ENCODE measurements around the gene GNG11. TPM values are rescaled to one million over a fixed set of nuclear protein-coding genes. Genes with fewer than 3 reads are reported as not detected.
"Not testable (repeated sequence)": the region's sequence is repeated elsewhere in the genome, so short reads cannot be mapped to it uniquely, and the experiment has no call there.

The GNG11 gene
- total RNA-seq, 2 donors from 2014 or later = 2.5 to 4.2 TPM

DNA sequence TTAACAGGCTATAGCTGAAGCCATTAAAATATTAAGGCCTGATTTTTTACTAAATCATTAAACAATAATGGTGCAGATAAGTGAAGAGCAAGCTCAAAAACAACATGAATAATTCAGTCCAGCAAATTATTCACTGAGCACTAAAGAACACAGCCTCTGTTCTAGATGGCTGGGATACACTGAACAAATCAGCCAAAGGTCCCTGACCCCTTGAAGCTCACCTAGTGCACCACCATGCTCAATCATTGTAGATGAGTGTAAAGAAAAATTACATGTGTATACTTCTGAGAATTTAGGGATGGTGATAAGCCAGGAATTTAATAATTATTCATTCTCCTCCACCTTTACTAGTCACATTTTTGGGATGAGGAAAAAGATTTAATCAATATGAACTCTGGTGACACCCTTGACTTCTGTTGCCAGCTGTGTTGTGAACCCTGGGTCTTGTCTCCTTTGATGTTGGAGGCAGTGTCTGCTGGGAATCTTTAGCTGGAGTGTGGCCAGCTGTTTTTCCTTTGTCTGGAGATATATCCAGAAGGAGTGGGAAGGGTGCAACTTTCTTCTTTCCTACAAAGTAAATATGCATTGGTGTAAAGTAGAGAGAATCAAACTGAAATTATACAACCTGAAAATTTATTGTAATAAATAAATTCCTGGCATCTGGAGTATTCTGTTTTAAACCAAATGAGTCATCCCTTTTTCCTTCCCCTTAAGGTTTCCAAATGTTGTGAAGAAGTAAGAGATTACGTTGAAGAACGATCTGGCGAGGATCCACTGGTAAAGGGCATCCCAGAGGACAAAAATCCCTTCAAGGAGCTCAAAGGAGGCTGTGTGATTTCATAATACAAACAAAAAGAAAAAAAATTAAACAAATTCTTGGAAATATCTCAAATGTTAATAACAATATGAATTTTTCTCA, 11.2 kb upstream of the GNG11 start:
- peak in 1 of 2 donors; percentile 27 for DNase-seq
- no peak for ATAC-seq

DNA sequence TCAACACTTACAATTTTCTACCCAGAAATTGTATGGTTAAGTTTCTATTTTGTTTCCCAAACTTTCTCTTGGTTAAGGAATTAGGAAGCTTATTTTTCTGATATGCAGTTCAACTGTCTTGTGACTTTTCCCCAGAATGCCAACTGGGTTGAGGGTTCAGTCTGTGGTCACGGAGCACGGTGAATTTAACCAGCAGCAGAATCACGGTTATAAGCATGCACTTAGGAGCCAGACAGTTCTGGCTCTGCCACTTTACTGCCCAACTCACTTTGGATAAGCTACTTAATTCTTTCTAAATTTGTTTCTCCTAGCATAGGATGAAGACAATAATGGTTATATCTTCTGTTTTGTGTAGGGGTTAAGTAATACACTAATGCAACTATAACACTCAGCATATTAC, 10.3 kb upstream of the GNG11 start:
- ATAC-seq; DNase-seq; intact Hi-C loops (cut with DNase I, micrococcal nuclease): not testable (repeated sequence)

More for the DNA sequence above, 11.2 kb upstream of the GNG11 start:
- intact Hi-C loops (cut with DNase I, micrococcal nuclease) = no loop called here

DNA sequence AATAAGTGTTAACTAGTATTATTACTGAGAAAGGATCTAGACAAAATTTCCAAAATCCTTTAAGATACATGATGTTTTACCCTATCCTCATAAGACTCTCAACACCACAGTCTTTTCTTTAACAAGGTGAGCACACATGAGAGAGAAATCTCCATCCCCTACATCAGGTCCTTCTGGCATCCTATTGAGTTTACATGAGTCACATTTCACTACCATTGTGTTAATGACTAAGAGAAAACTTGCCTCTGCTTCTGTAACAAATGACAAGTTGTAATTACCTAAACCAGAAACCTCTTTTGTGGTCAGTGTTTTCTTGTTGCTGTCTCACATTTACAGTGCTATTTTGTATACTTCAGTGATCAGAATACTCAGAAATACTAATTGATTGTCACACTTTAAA, 9.9 kb upstream of the GNG11 start:
- intact Hi-C loops (cut with DNase I, micrococcal nuclease); DNase-seq; ATAC-seq: not testable (repeated sequence)

DNA sequence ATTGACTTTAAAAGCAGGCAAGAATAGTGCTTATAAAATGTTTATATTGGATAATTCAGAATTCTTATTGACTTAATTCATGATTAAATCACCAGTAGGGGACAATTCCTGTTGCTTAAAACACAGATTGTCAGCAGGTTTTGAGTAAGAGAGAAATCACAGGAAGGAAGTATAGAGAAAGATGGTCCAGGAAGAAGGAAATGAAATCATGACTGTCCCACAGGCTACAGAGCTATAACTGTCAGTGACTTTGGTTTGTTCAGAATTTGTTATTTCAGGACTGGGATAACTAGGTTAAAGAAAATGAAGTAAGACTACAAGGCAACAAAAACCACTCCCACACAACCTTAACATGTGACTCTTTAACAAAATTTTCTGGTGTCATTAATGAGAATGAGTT, 8.3 kb upstream of the GNG11 start:
- DNase-seq = no peak
- intact Hi-C loops (cut with DNase I, micrococcal nuclease) = no loop called here
- no peak for ATAC-seq

DNA sequence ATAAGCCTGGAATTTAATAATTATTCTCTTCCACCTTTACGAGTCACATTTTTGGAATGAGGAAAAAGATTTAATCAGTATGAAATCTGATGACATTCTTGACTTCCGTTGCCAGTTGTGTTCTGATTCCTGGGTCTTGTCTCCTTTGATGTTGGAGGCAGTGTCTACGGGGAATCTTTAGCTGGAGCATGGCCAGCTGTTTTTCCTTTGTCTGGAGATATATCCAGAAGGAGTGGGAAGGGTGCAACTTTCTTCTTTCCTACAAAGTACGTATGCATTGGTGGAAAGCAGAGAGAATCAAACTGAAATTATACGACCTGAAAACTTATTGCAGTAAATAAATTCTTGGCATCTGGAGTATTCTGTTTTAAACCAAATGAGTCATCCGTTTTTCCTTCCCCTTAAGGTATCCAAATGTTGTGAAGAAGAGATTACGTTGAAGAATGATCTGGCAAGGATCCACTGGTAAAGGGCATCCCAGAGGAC, 6.9 kb upstream of the GNG11 start:
- ATAC-seq (no peak), DNase-seq (no peak)
- intact Hi-C loops (cut with DNase I, micrococcal nuclease) = no loop called here

DNA sequence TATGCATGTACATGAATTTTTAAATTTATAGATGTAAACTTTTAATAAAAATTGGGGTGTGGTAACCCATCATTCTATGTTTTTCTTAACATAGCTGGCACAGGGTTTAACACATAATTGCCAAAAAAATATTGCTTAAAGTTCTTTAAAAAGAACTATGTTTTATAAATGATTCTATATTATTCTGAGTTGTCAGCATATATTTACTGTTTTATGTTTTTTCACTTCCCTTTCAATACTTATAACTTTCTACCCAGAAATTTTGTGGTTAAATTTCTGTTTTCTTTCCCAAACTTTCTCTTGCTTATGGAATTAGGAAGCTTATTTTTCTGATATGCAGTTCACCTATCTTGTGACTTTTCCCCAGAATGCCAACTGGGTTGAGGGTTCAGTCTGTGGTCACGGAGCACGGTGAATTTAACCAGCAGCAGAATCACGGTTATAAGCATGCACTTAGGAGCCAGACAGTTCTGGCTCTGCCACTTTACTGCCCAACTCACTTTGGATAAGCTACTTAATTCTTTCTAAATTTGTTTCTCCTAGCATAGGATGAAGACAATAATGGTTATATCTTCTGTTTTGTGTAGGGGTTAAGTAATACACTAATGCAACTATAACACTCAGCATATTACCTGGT, 6.2 kb upstream of the GNG11 start:
- DNase-seq; ATAC-seq; intact Hi-C loops (cut with DNase I, micrococcal nuclease): not testable (repeated sequence)

DNA sequence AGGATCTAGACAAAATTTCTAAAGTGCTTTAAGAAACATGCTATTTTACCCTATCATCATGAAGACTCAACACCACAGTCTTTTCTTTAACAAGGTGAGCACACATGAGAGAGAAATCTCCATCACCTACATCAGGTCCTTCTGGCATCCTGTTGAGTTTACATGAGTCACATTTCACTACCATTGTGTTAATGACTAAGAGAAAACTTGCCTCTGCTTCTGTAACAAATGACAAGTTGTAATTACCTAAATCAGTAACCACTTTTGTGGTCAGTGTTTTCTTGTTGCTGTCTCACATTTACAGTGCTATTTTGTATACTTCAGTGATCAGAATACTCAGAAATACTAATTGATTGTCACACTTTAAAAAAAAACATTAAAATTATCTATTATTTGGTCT, 5.6 kb upstream of the GNG11 start:
- DNase-seq; intact Hi-C loops (cut with DNase I, micrococcal nuclease); ATAC-seq: not testable (repeated sequence)

DNA sequence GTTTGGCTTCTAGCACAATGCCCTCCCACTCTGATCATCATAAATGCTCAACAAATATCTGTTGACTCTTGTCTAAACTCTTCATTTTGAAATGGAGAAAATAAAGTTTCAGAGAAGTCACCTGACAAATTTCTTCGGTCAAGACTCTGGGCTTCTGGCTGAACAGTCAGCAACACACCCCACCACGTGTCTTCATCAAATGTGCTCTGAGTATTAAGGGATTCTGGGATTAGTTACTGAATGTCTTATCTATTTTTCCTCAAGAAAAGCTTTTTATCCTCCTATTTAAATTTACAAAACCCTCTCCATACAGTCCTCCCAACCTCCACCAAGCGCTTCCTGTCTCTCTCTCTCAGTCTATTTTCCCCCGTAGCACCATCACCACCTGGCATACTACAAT, 5.2 kb upstream of the GNG11 start:
- ATAC-seq; DNase-seq; intact Hi-C loops (cut with DNase I, micrococcal nuclease): not testable (repeated sequence)

DNA sequence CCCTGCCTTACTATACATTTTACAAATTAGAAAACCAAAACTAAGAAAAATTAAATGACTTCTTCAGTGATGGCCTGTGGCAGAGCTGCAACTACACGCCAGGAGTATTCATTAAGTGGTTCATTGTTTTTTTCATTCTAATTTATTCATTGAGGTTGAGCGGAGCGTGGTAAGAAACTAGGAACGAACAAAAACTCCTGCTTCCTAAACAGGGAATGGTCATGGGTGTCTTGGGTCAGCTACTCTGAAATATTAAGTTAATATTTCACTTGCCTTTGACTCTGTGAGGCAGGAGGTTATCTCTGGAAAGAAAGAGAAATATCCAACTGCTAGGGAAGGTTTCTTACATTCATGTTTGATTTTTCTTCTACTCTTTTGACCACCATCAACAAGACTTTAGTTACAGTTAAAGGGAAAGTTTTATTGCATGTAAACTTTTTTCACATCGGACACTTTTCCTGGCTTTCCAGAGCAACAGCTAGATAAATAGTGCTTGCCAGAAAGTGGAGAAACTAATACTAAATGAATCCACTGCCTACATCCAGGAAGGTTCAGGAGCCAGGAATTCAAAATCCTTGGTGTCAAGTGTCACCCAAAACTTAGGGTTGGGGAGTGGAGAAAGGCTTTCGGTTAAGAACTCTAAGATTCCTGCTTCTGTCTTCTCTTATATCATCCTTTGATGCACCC, 896 bp upstream of the GNG11 start:
- ATAC-seq (no peak), DNase-seq (no peak)
- intact Hi-C loops (cut with DNase I, micrococcal nuclease) = no loop called here

DNA sequence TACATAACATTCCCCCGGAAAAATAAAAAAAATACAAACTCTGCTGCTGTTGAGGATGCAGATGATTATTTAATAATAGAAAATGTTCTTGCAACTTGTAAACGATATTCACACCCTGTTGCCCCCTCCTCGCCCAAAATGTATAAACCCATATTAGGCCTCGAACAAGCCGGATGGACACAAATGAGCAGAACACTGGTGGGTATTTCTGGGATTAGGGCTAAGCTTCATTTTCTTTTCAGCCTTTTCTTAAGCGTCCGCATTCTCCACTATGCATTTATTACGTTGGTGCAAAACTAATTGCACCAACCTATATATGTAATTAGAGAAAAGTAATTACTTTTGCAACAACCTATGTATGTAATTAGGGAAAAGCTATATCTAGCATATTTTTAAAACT, 349 bp upstream of the GNG11 start:
- no peak for DNase-seq

DNA sequence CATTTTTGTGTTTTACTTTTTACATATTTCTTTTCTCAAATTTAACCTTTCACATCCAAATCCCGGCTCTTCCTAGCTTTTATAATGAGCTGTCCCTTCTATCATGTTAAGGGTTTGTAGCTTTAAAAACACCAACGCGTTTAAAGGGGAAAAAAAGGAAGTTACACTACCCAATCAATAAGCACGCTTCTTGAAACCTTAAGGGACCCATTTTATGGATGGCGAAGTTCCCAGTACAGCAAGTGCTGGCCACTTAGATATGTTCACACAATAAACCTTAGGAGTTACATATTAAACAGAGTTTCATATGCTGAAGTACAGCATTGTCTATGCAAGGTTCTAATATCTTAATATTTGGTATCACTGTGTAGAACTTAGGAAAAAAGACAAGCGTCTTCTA, 1.8 kb downstream of the GNG11 start:
- no peak for DNase-seq
- ATAC-seq = no peak
- intact Hi-C loops (cut with DNase I, micrococcal nuclease) = no loop called here

More for the DNA sequence above, 349 bp upstream of the GNG11 start:
- intact Hi-C loops (cut with DNase I, micrococcal nuclease) = no loop called here
- ATAC-seq = no peak

DNA sequence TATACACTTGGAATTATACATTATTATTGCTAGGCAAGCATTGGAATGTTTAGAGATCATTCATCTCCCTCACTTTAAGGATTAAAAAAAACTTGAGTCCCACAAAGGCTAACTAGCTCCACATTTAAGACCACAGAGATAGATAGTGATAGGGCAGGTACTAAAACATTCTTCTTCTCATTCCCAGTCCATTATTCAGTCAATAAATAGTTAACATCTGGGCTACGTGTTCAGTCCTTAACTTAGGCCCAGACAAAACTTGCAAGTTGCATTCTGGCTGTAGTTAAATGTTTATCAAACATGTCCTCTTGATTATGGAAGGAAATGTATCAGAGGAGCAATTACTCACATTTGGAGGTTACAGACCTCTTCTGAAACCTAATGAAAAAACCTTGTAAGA, 2.4 kb downstream of the GNG11 start:
- intact Hi-C loops (cut with DNase I, micrococcal nuclease) = no loop called here
- no peak for DNase-seq
- no peak for ATAC-seq

DNA sequence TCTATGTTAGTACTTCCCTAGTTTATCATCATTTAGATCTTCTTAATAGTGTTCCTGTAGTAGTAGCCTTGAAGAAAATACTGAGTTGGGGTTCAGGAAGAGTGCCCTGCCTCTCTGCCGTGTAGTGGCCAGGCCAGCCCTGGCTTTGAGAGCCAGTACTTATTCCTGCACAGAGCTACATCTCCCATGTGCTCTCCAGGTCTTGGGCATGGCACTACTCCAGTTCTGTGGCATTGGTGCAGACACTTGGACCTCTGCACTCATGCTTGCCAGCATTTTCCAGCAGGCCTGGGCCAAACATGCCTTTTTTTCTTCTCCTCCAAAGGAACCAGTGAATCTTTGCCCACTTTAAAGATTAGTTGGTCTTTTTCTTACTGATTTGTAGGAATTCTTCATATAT, 5.3 kb downstream of the GNG11 start:
- no peak for ATAC-seq
- no peak for DNase-seq
- intact Hi-C loops (cut with DNase I, micrococcal nuclease) = no loop called here

DNA sequence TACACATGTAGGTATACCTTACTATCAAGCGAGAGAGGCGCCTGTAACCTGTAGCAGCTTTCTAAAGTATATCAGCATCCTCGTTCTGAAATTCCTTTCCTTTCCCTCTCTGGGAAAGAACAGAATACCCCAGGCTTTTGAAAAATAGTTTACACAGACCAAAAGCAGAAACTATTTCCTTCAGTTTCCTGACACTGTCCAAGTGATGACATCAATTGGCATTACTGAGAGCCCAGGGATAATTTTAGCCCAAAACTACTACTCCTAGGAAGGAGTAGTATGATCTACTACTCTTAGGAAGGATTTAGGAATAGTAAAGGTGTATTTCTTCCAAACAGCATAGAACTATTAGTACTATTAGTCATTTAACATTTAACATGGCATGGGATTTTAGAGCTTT, 6.0 kb downstream of the GNG11 start:
- intact Hi-C loops (cut with DNase I, micrococcal nuclease) = no loop called here
- DNase-seq = no peak
- no peak for ATAC-seq

DNA sequence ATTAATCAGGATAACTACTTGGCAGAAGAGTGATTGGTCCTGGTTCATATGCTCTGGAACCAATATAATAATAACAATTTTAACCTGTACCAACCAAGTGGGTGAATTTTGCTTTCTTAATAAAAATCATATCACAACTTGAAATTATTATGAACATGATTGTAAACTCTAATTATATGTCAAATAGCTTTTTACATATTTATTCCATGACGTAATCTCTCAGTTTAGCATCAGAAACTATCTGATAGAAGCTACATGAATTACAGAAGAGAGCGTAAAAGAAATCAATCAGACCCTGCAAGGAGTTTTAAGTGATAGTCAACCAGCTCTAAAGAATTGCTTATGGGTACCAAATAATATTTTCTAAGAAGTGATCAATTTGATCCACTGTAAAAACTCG, 10.1 kb downstream of the GNG11 start:
- ATAC-seq (no peak), DNase-seq (no peak)
- intact Hi-C loops (cut with DNase I, micrococcal nuclease) = no loop called here

DNA sequence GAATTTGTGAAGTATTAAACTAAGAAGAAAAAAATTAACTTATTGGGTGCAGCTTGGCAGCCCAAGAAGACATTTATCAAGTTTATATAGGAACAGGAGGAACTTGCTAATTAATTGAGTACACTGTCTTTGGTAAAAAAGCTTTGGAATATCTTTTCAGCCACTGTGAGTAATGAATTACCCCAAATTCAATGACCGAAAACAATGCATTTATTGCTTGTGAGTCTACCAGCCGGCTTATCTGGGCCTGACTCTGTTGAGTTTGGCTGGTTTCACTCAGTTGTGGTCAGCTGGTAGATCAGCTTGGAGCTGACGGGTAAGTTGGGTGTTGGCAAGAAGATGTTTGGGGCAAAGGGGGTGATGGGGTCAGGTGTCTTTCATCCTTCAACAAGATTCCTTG, 11.6 kb downstream of the GNG11 start:
- no peak for DNase-seq
- intact Hi-C loops (cut with DNase I, micrococcal nuclease) = no loop called here

DNA sequence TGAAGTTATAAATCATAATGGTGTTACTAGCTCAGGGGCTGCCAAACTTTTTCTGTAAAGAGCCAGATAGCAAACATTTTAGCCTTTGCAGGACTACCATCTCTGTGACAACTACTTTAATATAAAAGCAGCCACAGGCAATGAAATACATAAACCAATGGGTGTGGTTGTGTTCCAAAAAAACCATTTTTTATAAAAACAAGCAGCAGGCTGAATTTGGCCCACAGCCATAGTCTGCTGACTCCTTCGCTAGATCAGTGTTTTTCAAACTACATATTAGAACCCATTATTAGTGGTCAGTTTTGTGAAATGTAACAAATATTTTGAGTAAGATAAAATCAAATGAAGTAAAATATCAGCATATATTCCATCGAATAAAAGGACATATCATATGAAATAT, 13.6 kb downstream of the GNG11 start:
- intact Hi-C loops (cut with DNase I, micrococcal nuclease) = no loop called here
- no peak for ATAC-seq
- no peak for DNase-seq

More for the DNA sequence above, 11.6 kb downstream of the GNG11 start:
- ATAC-seq = no peak

DNA sequence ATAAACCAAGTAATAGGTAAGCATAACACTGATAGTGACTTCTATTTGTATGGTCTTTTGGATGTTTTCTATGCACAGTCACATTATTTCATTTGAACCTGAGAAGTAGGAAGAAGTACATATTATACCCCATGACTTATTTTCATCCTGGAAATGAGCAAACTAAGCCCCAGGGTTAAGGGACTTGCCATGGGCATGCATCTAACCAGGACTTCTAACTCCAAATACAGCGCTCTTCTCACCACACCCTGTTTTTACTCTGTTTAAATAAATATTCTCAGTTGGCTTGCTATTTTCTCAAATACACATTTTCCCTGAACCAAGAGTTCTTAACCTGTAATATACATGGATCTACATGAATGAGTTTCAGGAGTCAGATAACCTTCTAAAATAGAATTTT, 16.3 kb downstream of the GNG11 start:
- intact Hi-C loops (cut with DNase I, micrococcal nuclease) = no loop called here
- ATAC-seq (no peak), DNase-seq (no peak)

DNA sequence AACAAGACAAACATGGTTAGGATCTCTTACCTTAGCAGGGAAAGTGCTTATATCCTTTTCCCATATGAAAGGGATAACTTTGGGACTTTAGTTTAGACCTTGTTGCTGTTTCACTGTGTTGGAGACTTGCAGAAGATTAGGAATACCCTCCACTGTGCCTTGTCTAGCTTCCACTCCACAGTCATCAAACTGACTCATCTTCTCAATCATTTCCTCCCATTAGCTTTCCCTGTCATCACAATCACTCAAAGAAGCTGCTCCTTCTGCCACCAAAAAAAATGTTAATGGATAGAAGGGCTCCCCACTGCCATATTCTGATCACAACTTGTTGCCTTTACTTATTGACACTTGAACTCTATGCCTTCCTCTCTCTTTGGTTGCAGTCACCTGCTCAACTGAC, 16.8 kb downstream of the GNG11 start:
- no peak for ATAC-seq
- DNase-seq = no peak
- intact Hi-C loops (cut with DNase I, micrococcal nuclease) = no loop called here

DNA sequence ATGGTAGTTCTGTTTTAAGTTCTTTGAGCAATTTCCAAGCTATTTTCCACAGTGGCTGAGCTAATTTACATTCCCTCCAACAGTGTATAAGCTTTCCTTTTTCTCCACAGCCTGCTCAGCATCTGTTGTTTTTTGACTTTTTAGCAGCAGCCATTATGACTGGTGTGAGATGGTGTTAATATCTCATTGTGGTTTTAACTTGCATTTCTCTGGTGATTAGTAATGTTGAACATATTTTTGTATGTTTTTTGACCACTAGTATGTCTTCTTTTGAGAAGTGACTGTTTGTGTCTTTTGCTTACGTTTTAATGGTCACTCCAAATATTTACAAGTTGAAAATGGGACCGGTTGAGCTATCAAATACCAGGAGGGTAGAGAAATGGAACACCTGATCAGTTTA, 20.4 kb downstream of the GNG11 start:
- intact Hi-C loops (cut with DNase I, micrococcal nuclease) = no loop called here
- DNase-seq (no peak), ATAC-seq (no peak)
